BLaER1 treated with 17β-estradiol and CSF1 and Interleukin-3, amounts not matched to agents 10 nM and 100 nM (cell line): ENCODE data around the gene LIMS1.
"Not testable (repeated sequence)": the region's sequence is repeated elsewhere in the genome, so short reads cannot be mapped to it uniquely, and the experiment has no call there.

Experiments used
- H3K27ac ChIP-seq, 11 experiments: shearing (Covaris generic); formaldehyde crosslinking; 2 replicates each; pipeline ENCODE4 v1.8.1; 2022
- H3K27me3 ChIP-seq, 11 experiments: shearing (Covaris generic); formaldehyde crosslinking; 2 replicates each; pipeline ENCODE4 v1.8.1; 2022
- H3K36me3 ChIP-seq, 11 experiments: shearing (Covaris generic); formaldehyde crosslinking; 2 replicates each; pipeline ENCODE4 v1.8.1; 2022
- H3K4me1 ChIP-seq, 10 experiments: shearing (Covaris generic); formaldehyde crosslinking; 2 replicates each; pipeline ENCODE4 v1.8.1; 2022
- H3K4me2 ChIP-seq, 11 experiments: shearing (Covaris generic); formaldehyde crosslinking; 2 replicates each; pipeline ENCODE4 v1.8.1; 2022
- H3K4me3 ChIP-seq, 10 experiments: shearing (Covaris generic); formaldehyde crosslinking; 2 replicates each; pipeline ENCODE4 v1.8.1; 2022
- H3K9ac ChIP-seq, 11 experiments: shearing (Covaris generic); formaldehyde crosslinking; 2 replicates each; pipeline ENCODE4 v1.8.1; 2022
- H3K9me3 ChIP-seq, 11 experiments: shearing (Covaris generic); formaldehyde crosslinking; replicated peaks in 1 of 11; 2 replicates each; pipeline ENCODE4 v1.8.1; 2022
- H4K20me1 ChIP-seq, 11 experiments: shearing (Covaris generic); formaldehyde crosslinking; 2 replicates each; pipeline ENCODE4 v1.8.1; 2022
- Cebpa-rat ChIP-seq, 11 experiments: shearing (Covaris generic); IDR thresholded peaks; 2 replicates each; pipeline ENCODE4 v1.8.1; 2022

LIMS1 gene, protein sequence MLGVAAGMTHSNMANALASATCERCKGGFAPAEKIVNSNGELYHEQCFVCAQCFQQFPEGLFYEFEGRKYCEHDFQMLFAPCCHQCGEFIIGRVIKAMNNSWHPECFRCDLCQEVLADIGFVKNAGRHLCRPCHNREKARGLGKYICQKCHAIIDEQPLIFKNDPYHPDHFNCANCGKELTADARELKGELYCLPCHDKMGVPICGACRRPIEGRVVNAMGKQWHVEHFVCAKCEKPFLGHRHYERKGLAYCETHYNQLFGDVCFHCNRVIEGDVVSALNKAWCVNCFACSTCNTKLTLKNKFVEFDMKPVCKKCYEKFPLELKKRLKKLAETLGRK

DNA sequence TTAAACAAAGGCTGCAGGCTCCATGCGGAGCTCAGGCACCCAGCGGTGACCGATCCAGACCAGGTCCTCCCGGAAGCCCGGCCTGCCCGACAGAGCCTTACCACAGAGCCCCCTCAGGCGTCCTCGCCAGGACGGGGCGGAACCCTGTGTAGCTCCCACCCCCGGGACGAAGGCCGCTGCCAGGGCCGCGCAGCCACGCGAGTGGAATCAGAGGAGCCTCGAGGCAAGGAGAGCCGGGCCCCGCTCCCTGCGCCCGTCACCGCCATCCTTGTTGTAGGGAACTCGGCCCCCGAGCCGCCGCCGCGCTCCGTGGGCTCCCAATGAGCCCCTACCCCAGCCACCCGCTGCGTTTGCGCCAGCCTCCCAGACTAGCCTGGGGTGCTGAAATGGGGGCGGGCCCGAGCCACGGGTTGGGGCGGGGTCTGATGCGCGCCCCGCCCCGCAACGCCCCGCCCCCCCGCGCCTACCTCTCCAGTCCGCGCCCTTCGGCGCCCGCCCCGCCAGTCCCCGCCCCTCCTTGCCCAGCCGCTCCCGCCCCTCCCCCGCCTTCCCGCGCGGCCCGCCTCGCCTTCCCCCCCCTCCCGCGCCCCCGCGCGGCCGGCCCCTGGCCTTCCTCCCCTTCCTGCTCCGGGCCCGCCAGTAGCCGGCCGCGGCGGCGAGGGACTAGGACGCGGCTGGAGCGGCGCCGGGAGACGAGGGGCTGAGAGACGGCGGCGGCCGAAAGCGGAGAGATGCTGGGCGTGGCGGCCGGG lies at the start of gene LIMS1:
Gene LIMS1 (plus strand): TSS at position 639 of the 752 bp plus-strand sequence. CDS start 93 bp downstream, at position 732.
- Histone ChIP-seq H3K27me3 (no peaks in the 10 kb centered on the region), H3K9ac (peak within 1 kb of the TSS; percentile 96 to 100 (median 99)), H3K4me1 (peaks cover 27 to 49% (median 44%) of the 10 kb centered on the region in 10 experiments), H3K9me3 (no peaks in the 10 kb centered on the region), H3K36me3 (peaks cover 0 to 11% (median 8%) of the 10 kb centered on the region in 11 experiments; a peak in 5 of 22 replicates), H3K27ac (peak within 1 kb of the TSS; percentile 92 to 99 (median 97)), H4K20me1 (peaks cover 2 to 42% (median 34%) of the 10 kb centered on the region in 11 experiments; a peak in 20 of 22 replicates), H3K4me3 (peak within 1 kb of the TSS; percentile 84 to 99 (median 96)), H3K4me2 (peak within 1 kb of the TSS; percentile 78 to 96 (median 90))
- no peak for TF ChIP-seq Cebpa-rat (IDR thresholded peaks at IDR 0.05)

DNA sequence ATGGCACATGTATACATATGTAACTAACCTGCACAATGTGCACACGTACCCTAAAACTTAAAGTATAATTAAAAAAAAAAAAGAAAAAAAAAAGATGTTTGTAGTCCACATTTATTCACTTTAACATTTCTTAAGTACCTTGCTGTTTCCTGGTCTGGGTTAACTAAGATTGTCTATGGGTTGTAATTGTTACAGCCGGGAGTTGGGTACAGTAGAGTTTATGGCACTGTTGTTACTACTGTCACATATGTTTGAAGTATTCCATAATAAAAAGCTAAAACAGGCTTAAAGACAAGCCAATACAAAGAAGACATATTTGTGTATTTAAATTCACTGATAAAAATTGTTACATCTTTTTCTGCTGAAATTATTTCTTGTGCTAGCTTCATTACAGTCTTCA lies 49.0 kb upstream of the LIMS1 start:
- no peaks in the 10 kb centered on the region for H4K20me1 ChIP-seq
- H3K9ac ChIP-seq: no peak overlapping the region
- peaks cover 73 to 94% (median 85%) of the 10 kb centered on the region in 11 experiments for H3K36me3 ChIP-seq
- H3K27me3 ChIP-seq: no peaks in the 10 kb centered on the region
- H3K4me2 ChIP-seq: no peak overlapping the region
- no peak overlapping the region for H3K4me3 ChIP-seq
- peaks cover 9 to 17% (median 15%) of the 10 kb centered on the region in 11 experiments; a peak in 21 of 22 replicates for H3K9me3 ChIP-seq
- no peak overlapping the region for H3K27ac ChIP-seq
- no peaks in the 10 kb centered on the region for H3K4me1 ChIP-seq
- TF ChIP-seq Cebpa-rat (IDR thresholded peaks at IDR 0.05): no peak

DNA sequence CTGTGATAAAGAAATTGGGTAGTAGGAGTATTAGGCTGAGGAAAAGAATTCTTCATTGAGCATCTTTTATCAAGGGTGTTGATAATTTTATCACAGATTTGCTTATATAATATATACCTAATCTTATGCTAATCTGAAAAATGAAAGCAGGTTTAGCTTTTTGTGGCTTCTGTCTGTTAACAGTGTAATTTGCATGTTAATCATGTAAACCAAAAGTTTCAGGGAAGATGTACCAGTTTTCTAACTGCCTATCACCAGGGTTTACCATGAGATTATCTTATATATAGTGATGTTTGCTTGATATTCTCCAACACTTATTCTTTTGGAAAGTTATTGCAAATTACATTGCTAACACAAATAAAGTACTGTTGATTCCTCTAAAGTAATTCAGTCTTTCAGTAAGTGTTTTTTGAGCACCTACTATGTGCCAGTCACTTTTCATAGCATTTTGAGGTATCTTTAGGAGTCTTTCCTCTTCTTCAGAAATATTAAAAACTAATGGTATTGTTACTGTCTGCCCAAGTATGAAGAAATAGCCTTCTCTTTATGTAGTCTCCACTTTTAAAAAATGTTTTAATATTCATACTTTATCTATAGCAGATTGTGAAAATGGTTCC lies 43.7 kb upstream of the LIMS1 start:
- no peaks in the 10 kb centered on the region for H3K9me3 ChIP-seq
- H3K36me3 ChIP-seq: peaks cover 73 to 99% (median 86%) of the 10 kb centered on the region in 11 experiments
- no peak for TF ChIP-seq Cebpa-rat (IDR thresholded peaks at IDR 0.05)

DNA sequence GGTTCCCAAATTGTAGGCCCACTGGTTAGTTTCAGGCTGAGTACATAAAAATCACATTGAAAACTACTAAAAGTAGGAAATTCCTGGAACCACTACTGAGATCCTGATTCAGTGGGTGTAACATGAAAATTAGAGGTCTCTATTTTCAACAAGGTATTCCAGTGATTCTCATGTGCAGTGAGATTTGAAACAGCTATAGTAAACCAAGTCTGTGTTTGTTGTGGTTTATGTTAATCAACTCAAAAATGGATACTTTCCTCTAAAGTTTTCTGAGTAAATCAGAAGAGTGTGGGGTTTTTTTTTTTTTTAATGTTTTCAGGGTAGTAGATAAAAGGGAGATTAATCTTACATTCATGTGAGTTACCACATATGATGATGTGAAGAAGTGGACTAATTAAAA lies 42.4 kb upstream of the LIMS1 start:
- Histone ChIP-seq H3K36me3 (peaks cover 67 to 93% (median 78%) of the 10 kb centered on the region in 11 experiments), H3K4me2 (no peak overlapping the region), H3K27ac (no peak overlapping the region)

More for the DNA sequence above, 43.7 kb upstream of the LIMS1 start:
- H4K20me1 ChIP-seq: no peaks in the 10 kb centered on the region
- no peaks in the 10 kb centered on the region for H3K27me3 ChIP-seq
- no peak overlapping the region for H3K27ac ChIP-seq
- H3K4me3 ChIP-seq: no peak overlapping the region
- H3K4me1 ChIP-seq: no peaks in the 10 kb centered on the region
- H3K9ac ChIP-seq: no peak overlapping the region
- no peak overlapping the region for H3K4me2 ChIP-seq

DNA sequence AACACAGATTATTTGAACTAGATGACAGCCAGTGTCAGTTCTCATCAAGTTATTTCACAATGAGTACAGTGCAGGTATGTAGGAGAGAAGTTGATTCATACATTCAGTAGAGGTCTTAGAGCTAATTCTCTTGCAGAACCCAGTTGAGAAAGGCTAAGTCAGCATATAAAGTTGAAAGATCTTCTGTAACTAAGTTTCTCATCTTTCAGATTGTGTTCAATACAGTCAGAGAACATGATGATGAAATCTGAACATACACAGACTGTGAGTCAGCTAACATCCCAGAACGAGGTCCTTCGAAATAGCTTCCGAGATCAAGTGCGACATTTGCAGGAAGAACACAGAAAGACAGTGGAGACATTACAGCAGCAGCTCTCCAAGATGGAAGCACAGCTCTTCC lies 41.9 kb upstream of the LIMS1 start:
- Histone ChIP-seq H3K9me3 (no peaks in the 10 kb centered on the region), H3K9ac (no peak overlapping the region), H3K4me2 (no peak overlapping the region), H3K4me1 (no peaks in the 10 kb centered on the region), H3K36me3 (peaks cover 67 to 93% (median 78%) of the 10 kb centered on the region in 11 experiments), H3K4me3 (no peak overlapping the region), H4K20me1 (no peaks in the 10 kb centered on the region), H3K27ac (no peak overlapping the region), H3K27me3 (no peaks in the 10 kb centered on the region)
- no peak for TF ChIP-seq Cebpa-rat (IDR thresholded peaks at IDR 0.05)

More for the DNA sequence above, 42.4 kb upstream of the LIMS1 start:
- Histone ChIP-seq H3K9me3 (no peaks in the 10 kb centered on the region), H3K4me1 (no peaks in the 10 kb centered on the region), H3K4me3 (no peak overlapping the region), H3K27me3 (no peaks in the 10 kb centered on the region), H3K9ac (no peak overlapping the region), H4K20me1 (no peaks in the 10 kb centered on the region)
- no peak for TF ChIP-seq Cebpa-rat (IDR thresholded peaks at IDR 0.05)

DNA sequence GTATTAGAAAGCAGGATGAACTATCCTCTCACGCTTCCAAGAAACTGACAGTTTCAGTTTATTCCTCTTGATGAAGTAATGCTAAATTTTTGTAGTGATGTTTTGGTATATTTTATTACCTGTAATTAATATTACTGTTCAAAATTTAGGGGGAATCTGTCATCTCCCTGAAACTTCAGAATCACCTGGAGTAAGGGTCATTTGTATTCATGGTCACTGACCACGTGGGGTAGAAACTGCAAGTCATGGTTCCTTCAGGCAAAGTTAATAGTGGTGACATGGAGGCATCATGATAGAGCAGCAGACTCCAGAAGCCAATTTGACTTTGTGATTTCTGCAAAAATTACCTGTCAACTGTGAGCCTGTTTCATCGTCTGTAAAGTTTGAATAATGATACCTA lies 38.1 kb upstream of the LIMS1 start:
- not testable (repeated sequence) for H3K4me2 ChIP-seq, H3K9me3 ChIP-seq, H3K27ac ChIP-seq, H3K9ac ChIP-seq, H3K4me1 ChIP-seq, H4K20me1 ChIP-seq, H3K4me3 ChIP-seq, H3K27me3 ChIP-seq
- H3K36me3 ChIP-seq: peaks cover 43 to 82% (median 58%) of the 10 kb centered on the region in 11 experiments

DNA sequence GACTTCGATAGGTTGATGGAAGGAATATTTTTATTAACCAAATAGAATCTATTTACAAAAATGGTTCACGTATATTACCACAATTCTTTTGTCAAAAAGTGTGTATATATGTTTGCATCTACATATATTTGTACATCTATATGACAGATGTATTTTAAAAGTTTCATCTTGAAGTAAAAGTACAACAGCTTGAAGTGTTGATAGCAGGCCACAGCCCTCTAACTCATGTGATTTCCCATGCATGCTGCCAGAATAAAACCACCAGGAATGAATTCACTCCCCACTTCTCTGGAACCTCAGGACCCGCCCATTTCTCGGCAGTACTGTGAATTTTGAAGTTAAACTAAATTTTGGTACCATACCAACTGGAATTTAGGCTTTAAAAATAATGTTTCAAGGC lies 26.6 kb upstream of the LIMS1 start:
- H3K4me3 ChIP-seq, H4K20me1 ChIP-seq, H3K27ac ChIP-seq, H3K4me1 ChIP-seq, H3K9ac ChIP-seq, H3K4me2 ChIP-seq, H3K27me3 ChIP-seq: not testable (repeated sequence)
- Histone ChIP-seq H3K9me3 (0 out of 22 replicates have a peak, but pooled peaks cover 0 to 12% (median 0%) of the 10 kb centered on the region in 11 experiments), H3K36me3 (peaks cover 20 to 58% (median 28%) of the 10 kb centered on the region in 11 experiments; a peak in 21 of 22 replicates)

DNA sequence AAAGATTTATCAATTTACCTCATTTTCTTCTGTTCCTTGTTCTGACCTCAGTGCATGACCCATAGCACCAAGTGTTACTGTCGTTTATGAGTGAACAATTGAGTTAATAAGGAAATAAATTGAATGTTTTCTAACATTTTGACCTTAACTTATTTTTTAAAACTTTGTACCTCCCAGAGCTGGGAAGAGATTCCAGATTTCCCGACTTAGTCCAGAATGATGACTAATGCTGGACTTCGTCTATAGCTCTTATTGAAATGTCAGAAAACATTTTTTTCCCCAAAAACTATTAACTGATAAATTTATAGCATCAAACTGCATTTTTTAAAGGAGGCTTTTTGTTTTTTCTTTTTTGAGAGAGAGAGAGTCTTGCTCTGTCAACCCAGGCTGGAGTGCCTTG lies 21.8 kb upstream of the LIMS1 start:
- H3K36me3 ChIP-seq: peaks cover 0 to 19% (median 2%) of the 10 kb centered on the region in 11 experiments; a peak in 8 of 22 replicates
- H4K20me1 ChIP-seq, H3K27me3 ChIP-seq, H3K27ac ChIP-seq, H3K9me3 ChIP-seq, H3K4me2 ChIP-seq, H3K4me3 ChIP-seq, H3K9ac ChIP-seq, H3K4me1 ChIP-seq: not testable (repeated sequence)

DNA sequence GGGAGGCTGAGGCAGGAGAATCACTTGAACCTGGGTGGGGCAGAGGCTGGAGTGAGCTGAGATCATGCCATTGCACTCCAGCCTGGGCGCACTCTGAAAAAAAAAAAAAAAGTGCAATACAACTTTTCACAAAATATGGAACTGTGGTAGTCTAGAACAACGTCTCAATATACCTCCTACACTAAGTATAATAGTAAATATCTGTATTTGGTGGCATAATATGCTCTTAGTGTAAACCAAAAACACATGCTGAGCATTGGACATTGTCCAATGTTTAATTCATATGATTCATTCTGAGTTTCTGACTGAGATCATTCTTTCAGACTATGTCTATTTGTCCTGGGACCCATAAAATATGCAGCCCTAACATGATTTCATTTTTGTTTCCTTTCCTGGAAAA lies 19.8 kb upstream of the LIMS1 start:
- H3K4me3 ChIP-seq, H3K4me2 ChIP-seq, H3K27me3 ChIP-seq, H3K4me1 ChIP-seq, H3K36me3 ChIP-seq, H3K27ac ChIP-seq, H4K20me1 ChIP-seq, H3K9ac ChIP-seq: not testable (repeated sequence)
- H3K9me3 ChIP-seq: peaks cover 12 to 21% (median 19%) of the 10 kb centered on the region in 11 experiments

DNA sequence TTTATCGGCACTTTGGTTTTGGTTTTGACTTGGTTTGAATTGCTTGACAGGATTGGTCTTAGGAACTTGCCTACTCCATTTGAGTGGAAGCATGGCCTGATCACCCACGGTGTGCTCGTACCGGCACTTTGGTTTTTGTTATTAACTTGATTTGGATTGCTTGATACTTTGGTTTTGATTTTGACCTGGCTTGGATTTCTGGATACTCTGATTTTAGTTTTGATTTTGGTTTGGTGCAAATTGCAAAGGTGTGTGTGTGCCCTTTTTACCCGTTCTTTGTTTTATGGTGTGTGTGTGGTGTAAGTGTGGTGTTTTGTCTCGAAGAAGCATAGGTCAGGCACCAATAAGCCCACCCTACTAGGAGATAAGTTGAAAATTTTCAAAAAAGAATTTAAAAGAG lies 9.6 kb upstream of the LIMS1 start:
- H3K4me2 ChIP-seq: 0 out of 22 replicates have a peak overlapping the region, but pooled peaks of 2 of the 11 experiments have one; percentile 16 to 26
- not testable (repeated sequence) for H3K27me3 ChIP-seq, H3K4me1 ChIP-seq, H4K20me1 ChIP-seq, H3K36me3 ChIP-seq, H3K27ac ChIP-seq, H3K9ac ChIP-seq, H3K9me3 ChIP-seq, H3K4me3 ChIP-seq

DNA sequence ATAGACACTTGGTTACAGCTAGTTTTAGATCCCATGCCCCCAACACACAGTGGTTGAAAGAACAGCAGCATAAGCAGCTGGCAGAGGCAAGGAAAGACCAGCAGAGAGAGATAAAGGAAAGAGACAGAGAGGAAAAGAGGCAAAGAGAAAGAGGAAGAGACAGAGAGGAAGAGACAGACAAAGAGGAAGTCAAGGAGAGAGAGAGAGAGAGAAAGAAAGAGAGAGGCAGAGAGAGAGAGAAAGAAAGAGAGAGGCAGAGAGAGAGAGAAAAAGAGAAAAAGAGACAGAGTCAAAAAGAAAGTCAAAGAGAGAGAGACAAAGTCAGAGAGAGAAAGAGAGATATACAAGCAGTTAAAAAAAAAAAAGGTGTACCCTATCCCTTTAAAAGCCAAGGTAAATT lies 9.0 kb upstream of the LIMS1 start:
- H3K4me2 ChIP-seq: peak overlapping the region in 3 of 11 experiments; percentile 16 to 35 (median 26); a peak in 2 of 22 replicates
- not testable (repeated sequence) for H3K9ac ChIP-seq, H3K9me3 ChIP-seq

More for the DNA sequence above, 9.0 kb upstream of the LIMS1 start:
- H3K27ac ChIP-seq, H3K27me3 ChIP-seq, H4K20me1 ChIP-seq, H3K4me1 ChIP-seq, H3K4me3 ChIP-seq, H3K36me3 ChIP-seq: not testable (repeated sequence)
